GM23338 (cell line): ENCODE results near the gene GVQW3. TPM values are rescaled to one million over a fixed set of nuclear protein-coding genes. Genes with fewer than 3 reads are reported as not detected.

Experiments used
- ATAC-seq: fragments of 200-7000 bp; cut with Tn5 transposase; 3 replicates; pipeline ENCODE4 v1.9.1; 2020
- DNase-seq: peaks from one replicate; pipeline ENCODE4 v3.0.0-alpha.2; 2015; ENCODE audit warnings: low spot score
- H2AFZ ChIP-seq: fragments of 200-600 bp; sonication (generic); 2 replicates; pipeline ENCODE4 v1.8.0; 2016; ENCODE audit warnings: antibody characterized with exemption, mild to moderate bottlenecking, moderate library complexity
- H3F3A ChIP-seq: fragments of 200-600 bp; sonication (generic); replicated peaks from 2 replicates; pipeline ENCODE4 v1.8.0; 2017; ENCODE audit warnings: antibody characterized with exemption, mixed run types, low read depth
- H3K27ac ChIP-seq: fragments of 200-600 bp; sonication (generic); 2 replicates; pipeline ENCODE4 v1.6.1; 2016; ENCODE audit warnings: low read depth
- H3K27me3 ChIP-seq: fragments of 200-600 bp; sonication (generic); 2 replicates; pipeline ENCODE4 v1.8.0; 2016; ENCODE audit warnings: mild to moderate bottlenecking, mixed run types, moderate library complexity; ENCODE audit not compliant: insufficient read depth
- H3K36me3 ChIP-seq: fragments of 200-600 bp; sonication (generic); 2 replicates; pipeline ENCODE4 v1.8.0; 2016; ENCODE audit warnings: mild to moderate bottlenecking; ENCODE audit not compliant: insufficient read depth
- H3K4me1 ChIP-seq: fragments of 200-600 bp; sonication (generic); 2 replicates; pipeline ENCODE4 v1.8.0; 2016; ENCODE audit warnings: mild to moderate bottlenecking, moderate library complexity; ENCODE audit not compliant: insufficient read depth
- H3K4me2 ChIP-seq: fragments of 200-600 bp; sonication (generic); 2 replicates; pipeline ENCODE4 v1.7.1; 2017; ENCODE audit warnings: mixed run types
- H3K4me3 ChIP-seq: fragments of 200-600 bp; sonication (generic); 2 replicates; pipeline ENCODE4 v1.6.1; 2016; ENCODE audit warnings: mixed run types
- H3K79me2 ChIP-seq: fragments of 200-600 bp; sonication (generic); replicated peaks from 2 replicates; pipeline ENCODE4 v1.8.0; 2017; ENCODE audit warnings: mild to moderate bottlenecking; ENCODE audit not compliant: insufficient read depth
- H3K9me2 ChIP-seq: fragments of 200-600 bp; sonication (generic); 2 replicates; pipeline ENCODE4 v1.8.0; 2017; ENCODE audit not compliant: insufficient read depth
- H4K20me1 ChIP-seq: fragments of 200-600 bp; sonication (generic); replicated peaks from 2 replicates; pipeline ENCODE4 v1.8.0; 2017; ENCODE audit warnings: mild to moderate bottlenecking; ENCODE audit not compliant: insufficient read depth
- H3K27ac Mint-ChIP-seq: 2 replicates; pipeline ENCODE4 v1.8.0; 2020; ENCODE audit warnings: inconsistent platforms, mild to moderate bottlenecking, moderate library complexity, mixed read lengths
- H3K27me3 Mint-ChIP-seq: 3 replicates; pipeline ENCODE4 v1.8.0; 2022; ENCODE audit warnings: low read depth, mild to moderate bottlenecking, moderate library complexity, mixed read lengths, inconsistent platforms; ENCODE audit not compliant: insufficient read depth, poor library complexity
- H3K36me3 Mint-ChIP-seq: 3 replicates; pipeline ENCODE4 v1.8.0; 2021; ENCODE audit warnings: low read depth, mild to moderate bottlenecking, inconsistent platforms, moderate library complexity, mixed read lengths
- H3K4me1 Mint-ChIP-seq: 3 replicates; pipeline ENCODE4 v1.8.0; 2020; ENCODE audit warnings: mild to moderate bottlenecking, inconsistent platforms, mixed read lengths
- H3K4me3 Mint-ChIP-seq: 3 replicates; pipeline ENCODE4 v1.8.0; 2021; ENCODE audit warnings: moderate library complexity, mild to moderate bottlenecking, inconsistent platforms, mixed read lengths
- H3K9me3 Mint-ChIP-seq: 3 replicates; pipeline ENCODE4 v1.8.0; 2020; ENCODE audit warnings: moderate library complexity, mild to moderate bottlenecking, inconsistent platforms, mixed read lengths
- CREB1 ChIP-seq: fragments of 250-450 bp; sonication (Bioruptor Pico); IDR thresholded peaks from 2 replicates; pipeline ENCODE4 v1.5.0; 2020; ENCODE audit warnings: low read depth, mild to moderate bottlenecking, moderate library complexity
- EZH2 ChIP-seq: fragments of 200-600 bp; sonication (generic); IDR thresholded peaks from one replicate; pipeline ENCODE4 v1.8.0; 2017; ENCODE audit warnings: antibody characterized with exemption, mild to moderate bottlenecking, low read depth; ENCODE audit not compliant: unreplicated experiment
- EZH2phosphoT487 ChIP-seq: fragments of 200-600 bp; sonication (generic); IDR thresholded peaks from one replicate; pipeline ENCODE4 v1.8.1; 2018; ENCODE audit warnings: antibody characterized with exemption; ENCODE audit not compliant: unreplicated experiment
- JUNB ChIP-seq: IDR thresholded peaks from one replicate; pipeline ENCODE4 v1.6.1; 2016; ENCODE audit warnings: antibody characterized with exemption; ENCODE audit not compliant: unreplicated experiment
- NANOG ChIP-seq: IDR thresholded peaks from 2 replicates; pipeline ENCODE4 v1.6.1; 2016; ENCODE audit warnings: antibody characterized with exemption, borderline replicate concordance
- POLR2AphosphoS5 ChIP-seq: IDR thresholded peaks from 2 replicates; pipeline ENCODE4 v1.6.1; 2016; ENCODE audit warnings: antibody characterized with exemption, low read depth
- ZNF114 ChIP-seq: fragments of 250-450 bp; sonication (Bioruptor Pico); IDR thresholded peaks from 2 replicates; pipeline ENCODE4 v1.5.0; 2020; ENCODE audit warnings: mild to moderate bottlenecking, moderate library complexity
- ZNF331 ChIP-seq: fragments of 250-450 bp; sonication (Bioruptor Pico); IDR thresholded peaks from 2 replicates; pipeline ENCODE4 v1.5.0; 2020; ENCODE audit warnings: low read depth, mild to moderate bottlenecking, moderate library complexity
- polyA plus RNA-seq: library from polyadenylated mRNA; unstranded; fragments of >200 nt; fragmentation: Nextera tagmentation; extraction: Ambion mirVana; gene quantifications from 2 replicates; pipeline ENCODE4 v1.2.1, GENCODE V29; 2016
- total RNA-seq: library from RNA; depleted of rRNA; stranded (reverse); fragments of >200 nt; shearing (Covaris generic); gene quantifications from 2 replicates; pipeline ENCODE4 v1.2.3, GENCODE V29; 2014
- TF ChIP-seq, protein P1 (sequence below): IDR thresholded peaks from one replicate; pipeline ENCODE4 v1.6.1; 2018; ENCODE audit warnings: antibody characterized with exemption; ENCODE audit not compliant: unreplicated experiment
- TF ChIP-seq, protein P2 (sequence below): fragments of 250-450 bp; sonication (Bioruptor Pico); IDR thresholded peaks from 2 replicates; pipeline ENCODE4 v1.5.0; 2020; ENCODE audit warnings: mild to moderate bottlenecking, moderate library complexity
- TF ChIP-seq, protein P3 (sequence below): IDR thresholded peaks from 2 replicates; pipeline ENCODE4 v1.6.1; 2016; ENCODE audit warnings: antibody characterized with exemption
- TF ChIP-seq, protein P4 (sequence below), 2 experiments: fragments of 200-600 bp in 1 of 2; sonication (generic) in 1 of 2; conservative IDR thresholded peaks; 2 replicates each; pipeline versions ENCODE4 v1.5.1 to v1.6.1; 2016 to 2017; ENCODE audit warnings: antibody characterized with exemption in 2 of 2, low read depth in 2 of 2, mild to moderate bottlenecking in 2 of 2, moderate library complexity in 1 of 2

GVQW3 gene
- total and polyA plus RNA-seq, 2 experiments from 2014 or later: 3.5 to 4.9 TPM

DNA sequence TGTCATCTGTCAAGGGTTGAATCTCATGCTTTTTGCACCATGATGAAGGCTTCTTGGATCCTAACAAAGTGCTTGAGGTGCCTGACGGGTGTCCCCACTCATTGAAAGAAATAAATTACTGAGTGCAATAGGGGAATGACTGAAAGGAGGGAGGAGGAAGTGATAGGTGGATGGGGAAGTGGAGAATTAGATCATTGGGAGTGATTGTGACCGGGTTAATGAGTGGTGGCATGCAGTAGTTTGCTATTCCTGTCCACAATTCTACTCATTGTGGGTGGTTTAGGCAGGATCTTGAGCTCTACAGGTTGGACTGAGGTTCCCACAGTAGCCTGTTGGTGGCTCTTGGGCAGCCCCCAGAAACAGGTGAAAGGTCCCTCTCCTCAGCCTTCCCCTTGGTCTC is 44.5 kb upstream of the GVQW3 start:
- Histone ChIP-seq H3F3A (no peaks in the 10 kb centered on the region), H4K20me1 (no peaks in the 10 kb centered on the region), H3K27ac (no peak overlapping the region), H3K79me2 (no peaks in the 10 kb centered on the region), H3K36me3 (no peaks in the 10 kb centered on the region), H3K9me2 (no peaks in the 10 kb centered on the region), H3K4me2 (no peak overlapping the region), H3K4me3 (no peak overlapping the region), H3K4me1 (no peaks in the 10 kb centered on the region), H2AFZ (no peak overlapping the region), H3K27me3 (no peaks in the 10 kb centered on the region)
- Mint-ChIP-seq H3K27ac (no peak overlapping the region), H3K9me3 (peaks cover 40% of the 10 kb centered on the region), H3K27me3 (peaks cover 3% of the 10 kb centered on the region), H3K36me3 (peaks cover 30% of the 10 kb centered on the region), H3K4me1 (no peaks in the 10 kb centered on the region), H3K4me3 (no peak overlapping the region)
- TF ChIP-seq ZNF331: no peak
- TF ChIP-seq EZH2: no peak
- no peak for TF ChIP-seq JUNB
- TF ChIP-seq ZNF114 (CRISPR knock-in tag): no peak
- TF ChIP-seq, protein P1, sequence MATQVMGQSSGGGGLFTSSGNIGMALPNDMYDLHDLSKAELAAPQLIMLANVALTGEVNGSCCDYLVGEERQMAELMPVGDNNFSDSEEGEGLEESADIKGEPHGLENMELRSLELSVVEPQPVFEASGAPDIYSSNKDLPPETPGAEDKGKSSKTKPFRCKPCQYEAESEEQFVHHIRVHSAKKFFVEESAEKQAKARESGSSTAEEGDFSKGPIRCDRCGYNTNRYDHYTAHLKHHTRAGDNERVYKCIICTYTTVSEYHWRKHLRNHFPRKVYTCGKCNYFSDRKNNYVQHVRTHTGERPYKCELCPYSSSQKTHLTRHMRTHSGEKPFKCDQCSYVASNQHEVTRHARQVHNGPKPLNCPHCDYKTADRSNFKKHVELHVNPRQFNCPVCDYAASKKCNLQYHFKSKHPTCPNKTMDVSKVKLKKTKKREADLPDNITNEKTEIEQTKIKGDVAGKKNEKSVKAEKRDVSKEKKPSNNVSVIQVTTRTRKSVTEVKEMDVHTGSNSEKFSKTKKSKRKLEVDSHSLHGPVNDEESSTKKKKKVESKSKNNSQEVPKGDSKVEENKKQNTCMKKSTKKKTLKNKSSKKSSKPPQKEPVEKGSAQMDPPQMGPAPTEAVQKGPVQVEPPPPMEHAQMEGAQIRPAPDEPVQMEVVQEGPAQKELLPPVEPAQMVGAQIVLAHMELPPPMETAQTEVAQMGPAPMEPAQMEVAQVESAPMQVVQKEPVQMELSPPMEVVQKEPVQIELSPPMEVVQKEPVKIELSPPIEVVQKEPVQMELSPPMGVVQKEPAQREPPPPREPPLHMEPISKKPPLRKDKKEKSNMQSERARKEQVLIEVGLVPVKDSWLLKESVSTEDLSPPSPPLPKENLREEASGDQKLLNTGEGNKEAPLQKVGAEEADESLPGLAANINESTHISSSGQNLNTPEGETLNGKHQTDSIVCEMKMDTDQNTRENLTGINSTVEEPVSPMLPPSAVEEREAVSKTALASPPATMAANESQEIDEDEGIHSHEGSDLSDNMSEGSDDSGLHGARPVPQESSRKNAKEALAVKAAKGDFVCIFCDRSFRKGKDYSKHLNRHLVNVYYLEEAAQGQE: no peak
- no peak for TF ChIP-seq EZH2phosphoT487
- TF ChIP-seq, protein P2, sequence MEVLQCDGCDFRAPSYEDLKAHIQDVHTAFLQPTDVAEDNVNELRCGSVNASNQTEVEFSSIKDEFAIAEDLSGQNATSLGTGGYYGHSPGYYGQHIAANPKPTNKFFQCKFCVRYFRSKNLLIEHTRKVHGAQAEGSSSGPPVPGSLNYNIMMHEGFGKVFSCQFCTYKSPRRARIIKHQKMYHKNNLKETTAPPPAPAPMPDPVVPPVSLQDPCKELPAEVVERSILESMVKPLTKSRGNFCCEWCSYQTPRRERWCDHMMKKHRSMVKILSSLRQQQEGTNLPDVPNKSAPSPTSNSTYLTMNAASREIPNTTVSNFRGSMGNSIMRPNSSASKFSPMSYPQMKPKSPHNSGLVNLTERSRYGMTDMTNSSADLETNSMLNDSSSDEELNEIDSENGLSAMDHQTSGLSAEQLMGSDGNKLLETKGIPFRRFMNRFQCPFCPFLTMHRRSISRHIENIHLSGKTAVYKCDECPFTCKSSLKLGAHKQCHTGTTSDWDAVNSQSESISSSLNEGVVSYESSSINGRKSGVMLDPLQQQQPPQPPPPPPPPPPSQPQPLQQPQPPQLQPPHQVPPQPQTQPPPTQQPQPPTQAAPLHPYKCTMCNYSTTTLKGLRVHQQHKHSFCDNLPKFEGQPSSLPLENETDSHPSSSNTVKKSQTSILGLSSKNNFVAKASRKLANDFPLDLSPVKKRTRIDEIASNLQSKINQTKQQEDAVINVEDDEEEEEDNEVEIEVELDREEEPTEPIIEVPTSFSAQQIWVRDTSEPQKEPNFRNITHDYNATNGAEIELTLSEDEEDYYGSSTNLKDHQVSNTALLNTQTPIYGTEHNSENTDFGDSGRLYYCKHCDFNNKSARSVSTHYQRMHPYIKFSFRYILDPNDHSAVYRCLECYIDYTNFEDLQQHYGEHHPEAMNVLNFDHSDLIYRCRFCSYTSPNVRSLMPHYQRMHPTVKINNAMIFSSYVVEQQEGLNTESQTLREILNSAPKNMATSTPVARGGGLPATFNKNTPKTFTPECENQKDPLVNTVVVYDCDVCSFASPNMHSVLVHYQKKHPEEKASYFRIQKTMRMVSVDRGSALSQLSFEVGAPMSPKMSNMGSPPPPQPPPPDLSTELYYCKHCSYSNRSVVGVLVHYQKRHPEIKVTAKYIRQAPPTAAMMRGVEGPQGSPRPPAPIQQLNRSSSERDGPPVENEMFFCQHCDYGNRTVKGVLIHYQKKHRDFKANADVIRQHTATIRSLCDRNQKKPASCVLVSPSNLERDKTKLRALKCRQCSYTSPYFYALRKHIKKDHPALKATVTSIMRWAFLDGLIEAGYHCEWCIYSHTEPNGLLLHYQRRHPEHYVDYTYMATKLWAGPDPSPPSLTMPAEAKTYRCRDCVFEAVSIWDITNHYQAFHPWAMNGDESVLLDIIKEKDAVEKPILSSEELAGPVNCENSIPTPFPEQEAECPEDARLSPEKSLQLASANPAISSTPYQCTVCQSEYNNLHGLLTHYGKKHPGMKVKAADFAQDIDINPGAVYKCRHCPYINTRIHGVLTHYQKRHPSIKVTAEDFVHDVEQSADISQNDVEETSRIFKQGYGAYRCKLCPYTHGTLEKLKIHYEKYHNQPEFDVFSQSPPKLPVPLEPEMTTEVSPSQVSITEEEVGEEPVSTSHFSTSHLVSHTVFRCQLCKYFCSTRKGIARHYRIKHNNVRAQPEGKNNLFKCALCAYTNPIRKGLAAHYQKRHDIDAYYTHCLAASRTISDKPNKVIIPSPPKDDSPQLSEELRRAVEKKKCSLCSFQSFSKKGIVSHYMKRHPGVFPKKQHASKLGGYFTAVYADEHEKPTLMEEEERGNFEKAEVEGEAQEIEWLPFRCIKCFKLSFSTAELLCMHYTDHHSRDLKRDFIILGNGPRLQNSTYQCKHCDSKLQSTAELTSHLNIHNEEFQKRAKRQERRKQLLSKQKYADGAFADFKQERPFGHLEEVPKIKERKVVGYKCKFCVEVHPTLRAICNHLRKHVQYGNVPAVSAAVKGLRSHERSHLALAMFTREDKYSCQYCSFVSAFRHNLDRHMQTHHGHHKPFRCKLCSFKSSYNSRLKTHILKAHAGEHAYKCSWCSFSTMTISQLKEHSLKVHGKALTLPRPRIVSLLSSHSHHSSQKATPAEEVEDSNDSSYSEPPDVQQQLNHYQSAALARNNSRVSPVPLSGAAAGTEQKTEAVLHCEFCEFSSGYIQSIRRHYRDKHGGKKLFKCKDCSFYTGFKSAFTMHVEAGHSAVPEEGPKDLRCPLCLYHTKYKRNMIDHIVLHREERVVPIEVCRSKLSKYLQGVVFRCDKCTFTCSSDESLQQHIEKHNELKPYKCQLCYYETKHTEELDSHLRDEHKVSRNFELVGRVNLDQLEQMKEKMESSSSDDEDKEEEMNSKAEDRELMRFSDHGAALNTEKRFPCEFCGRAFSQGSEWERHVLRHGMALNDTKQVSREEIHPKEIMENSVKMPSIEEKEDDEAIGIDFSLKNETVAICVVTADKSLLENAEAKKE: no peak
- TF ChIP-seq, protein P3, sequence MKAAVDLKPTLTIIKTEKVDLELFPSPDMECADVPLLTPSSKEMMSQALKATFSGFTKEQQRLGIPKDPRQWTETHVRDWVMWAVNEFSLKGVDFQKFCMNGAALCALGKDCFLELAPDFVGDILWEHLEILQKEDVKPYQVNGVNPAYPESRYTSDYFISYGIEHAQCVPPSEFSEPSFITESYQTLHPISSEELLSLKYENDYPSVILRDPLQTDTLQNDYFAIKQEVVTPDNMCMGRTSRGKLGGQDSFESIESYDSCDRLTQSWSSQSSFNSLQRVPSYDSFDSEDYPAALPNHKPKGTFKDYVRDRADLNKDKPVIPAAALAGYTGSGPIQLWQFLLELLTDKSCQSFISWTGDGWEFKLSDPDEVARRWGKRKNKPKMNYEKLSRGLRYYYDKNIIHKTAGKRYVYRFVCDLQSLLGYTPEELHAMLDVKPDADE: no peak
- TF ChIP-seq, protein P4, sequence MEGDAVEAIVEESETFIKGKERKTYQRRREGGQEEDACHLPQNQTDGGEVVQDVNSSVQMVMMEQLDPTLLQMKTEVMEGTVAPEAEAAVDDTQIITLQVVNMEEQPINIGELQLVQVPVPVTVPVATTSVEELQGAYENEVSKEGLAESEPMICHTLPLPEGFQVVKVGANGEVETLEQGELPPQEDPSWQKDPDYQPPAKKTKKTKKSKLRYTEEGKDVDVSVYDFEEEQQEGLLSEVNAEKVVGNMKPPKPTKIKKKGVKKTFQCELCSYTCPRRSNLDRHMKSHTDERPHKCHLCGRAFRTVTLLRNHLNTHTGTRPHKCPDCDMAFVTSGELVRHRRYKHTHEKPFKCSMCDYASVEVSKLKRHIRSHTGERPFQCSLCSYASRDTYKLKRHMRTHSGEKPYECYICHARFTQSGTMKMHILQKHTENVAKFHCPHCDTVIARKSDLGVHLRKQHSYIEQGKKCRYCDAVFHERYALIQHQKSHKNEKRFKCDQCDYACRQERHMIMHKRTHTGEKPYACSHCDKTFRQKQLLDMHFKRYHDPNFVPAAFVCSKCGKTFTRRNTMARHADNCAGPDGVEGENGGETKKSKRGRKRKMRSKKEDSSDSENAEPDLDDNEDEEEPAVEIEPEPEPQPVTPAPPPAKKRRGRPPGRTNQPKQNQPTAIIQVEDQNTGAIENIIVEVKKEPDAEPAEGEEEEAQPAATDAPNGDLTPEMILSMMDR (conservative IDR thresholded peaks at IDR 0.05; ENCODE audit: low read depth in 2 of 2): no peak
- no peak for TF ChIP-seq CREB1 (CRISPR knock-in tag)
- no peak for TF ChIP-seq NANOG
- TF ChIP-seq POLR2AphosphoS5: no peak
- ATAC-seq: no peak
- no peak for DNase-seq
